SJSA1 (cell line): Measurements from ENCODE around the gene OR10A3. TPM values are rescaled to one million over a fixed set of nuclear protein-coding genes. Genes with fewer than 3 reads are reported as not detected.

Experiments used
- DNase-seq, 2 experiments: peaks; one replicate each; pipeline ENCODE4 v3.0.0-alpha.2; 2015 to 2020; ENCODE audit warnings: low spot score in 2 of 2, low read depth in 1 of 2
- H3K27ac ChIP-seq: fragments of 250-450 bp; sonication (Bioruptor Pico); 2 replicates; pipeline ENCODE4 v1.5.1; 2020; ENCODE audit warnings: mild to moderate bottlenecking, moderate library complexity
- H3K27me3 ChIP-seq: fragments of 250-450 bp; sonication (Bioruptor Pico); replicated peaks from 2 replicates; pipeline ENCODE4 v1.5.1; 2020; ENCODE audit warnings: mild to moderate bottlenecking, moderate library complexity
- H3K36me3 ChIP-seq: fragments of 250-450 bp; sonication (Bioruptor Pico); 2 replicates; pipeline ENCODE4 v1.5.1; 2020; ENCODE audit warnings: mild to moderate bottlenecking
- H3K4me1 ChIP-seq: fragments of 250-450 bp; sonication (Bioruptor Pico); replicated peaks from 2 replicates; pipeline ENCODE4 v1.6.1; 2021; ENCODE audit warnings: mild to moderate bottlenecking
- H3K4me3 ChIP-seq: fragments of 250-450 bp; sonication (Bioruptor Pico); 2 replicates; pipeline ENCODE4 v1.5.1; 2020; ENCODE audit warnings: mild to moderate bottlenecking
- H3K9me3 ChIP-seq: fragments of 250-450 bp; sonication (Bioruptor Pico); replicated peaks from 2 replicates; pipeline ENCODE4 v1.5.1; 2020; ENCODE audit warnings: mild to moderate bottlenecking
- total RNA-seq: library from RNA; depleted of rRNA; stranded (reverse); fragments of >200 nt; shearing (Covaris generic); gene quantifications from 2 replicates; pipeline ENCODE4 v1.2.3, GENCODE V29; 2014; rRNA removed

OR10A3 gene
- total RNA-seq, 1 experiment from 2014 or later: not detected

DNA sequence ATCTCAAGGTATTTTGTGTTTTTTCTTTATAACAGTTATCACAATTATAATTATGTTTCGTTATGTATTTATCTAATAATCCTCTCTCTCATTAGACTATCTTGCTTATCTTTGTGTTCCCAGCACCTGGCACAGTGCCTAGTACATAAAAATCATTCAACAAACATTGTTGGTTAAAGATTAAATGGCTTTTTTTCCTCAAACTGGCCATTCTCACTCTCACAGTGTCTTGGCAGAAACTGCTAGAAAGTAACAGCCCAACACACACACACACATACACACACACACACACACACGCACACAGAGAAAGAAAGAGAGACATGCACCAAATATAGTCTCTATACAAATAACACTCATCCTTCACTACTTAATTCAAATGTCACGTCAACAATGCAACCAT lies 47.3 kb downstream of the OR10A3 start:
- DNase-seq: no peak
- Histone ChIP-seq H3K4me3 (no peak overlapping the region), H3K36me3 (no peaks in the 10 kb centered on the region), H3K9me3 (no peaks in the 10 kb centered on the region), H3K27me3 (no peaks in the 10 kb centered on the region), H3K27ac (no peak overlapping the region), H3K4me1 (peaks cover 24% of the 10 kb centered on the region)

DNA sequence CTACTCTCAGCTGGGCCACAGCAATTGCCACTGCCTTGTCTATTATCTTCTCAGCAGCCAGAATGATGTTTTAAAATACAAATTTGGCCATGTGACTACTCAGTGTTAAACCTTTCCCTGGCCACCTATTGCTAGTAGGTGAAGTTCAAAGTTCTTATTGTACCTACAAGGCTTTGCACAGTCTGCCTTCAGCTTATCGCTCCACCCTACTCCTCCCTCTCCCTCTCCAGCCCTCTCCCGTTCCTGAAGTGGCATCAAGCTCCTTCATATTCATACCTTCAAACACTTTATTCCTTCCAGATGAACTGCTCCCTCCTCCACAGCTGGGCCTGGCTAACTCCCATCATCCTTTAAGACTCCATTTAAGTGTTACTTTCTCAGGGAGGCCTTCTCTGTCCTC lies 47.7 kb downstream of the OR10A3 start:
- Histone ChIP-seq H3K36me3 (no peaks in the 10 kb centered on the region), H3K9me3 (no peaks in the 10 kb centered on the region), H3K27ac (no peak overlapping the region), H3K27me3 (no peaks in the 10 kb centered on the region), H3K4me3 (no peak overlapping the region), H3K4me1 (peaks cover 24% of the 10 kb centered on the region)
- no peak for DNase-seq

DNA sequence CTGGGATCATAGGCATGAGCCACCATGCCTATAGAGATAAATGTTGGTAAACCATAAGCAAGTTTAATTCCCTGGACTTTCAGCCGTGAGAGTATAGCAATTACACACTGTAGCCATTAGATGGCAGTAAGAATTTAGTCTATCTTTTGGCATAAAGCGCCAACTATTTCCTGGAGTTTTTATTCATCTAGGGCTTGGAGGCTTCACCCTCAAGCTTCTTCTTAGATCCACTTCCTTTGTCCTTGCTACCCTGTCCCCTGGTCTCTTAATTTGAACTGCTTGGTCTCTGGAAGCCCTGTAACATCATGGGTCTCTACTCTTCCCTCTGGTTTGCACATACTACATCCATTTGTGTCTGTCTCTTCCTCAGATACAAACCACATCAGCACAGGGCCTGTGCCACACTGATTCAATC lies 48.7 kb downstream of the OR10A3 start:
- DNase-seq: peak in 1 of 2 experiments; percentile 58
- Histone ChIP-seq H3K27me3 (no peaks in the 10 kb centered on the region), H3K4me1 (peaks cover 24% of the 10 kb centered on the region), H3K4me3 (no peak overlapping the region), H3K27ac (peak overlapping the region; percentile 81), H3K36me3 (no peaks in the 10 kb centered on the region), H3K9me3 (no peaks in the 10 kb centered on the region)

DNA sequence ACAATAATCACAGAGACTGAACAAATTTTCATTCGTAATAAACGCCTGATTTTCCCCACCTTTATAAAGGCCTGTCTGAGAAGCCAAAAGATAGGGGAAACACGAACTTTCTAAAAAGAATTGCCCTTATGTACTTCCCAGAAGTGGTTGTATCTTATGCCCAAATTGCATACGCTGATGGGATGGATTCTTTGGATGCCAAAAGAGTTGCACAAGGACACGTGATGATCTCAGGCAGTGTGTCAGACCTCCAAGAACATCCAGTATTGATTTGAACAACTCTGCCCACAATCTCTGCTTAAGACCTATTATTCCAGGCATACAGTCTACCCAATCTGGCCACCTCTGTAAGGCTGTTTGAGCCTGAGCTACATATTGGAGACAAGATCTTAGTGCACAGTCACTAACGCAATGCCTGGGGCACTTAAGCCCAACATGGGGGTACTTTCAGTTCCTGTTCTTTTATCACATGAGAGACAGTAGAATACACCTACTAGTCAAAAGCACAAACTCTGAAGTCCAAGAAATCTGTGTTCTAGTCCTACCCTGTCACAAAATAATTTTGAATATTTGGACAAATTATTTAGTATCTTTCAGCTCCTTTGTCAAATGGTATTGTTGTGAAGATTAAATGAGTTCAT lies 49.3 kb downstream of the OR10A3 start:
- no peaks in the 10 kb centered on the region for H3K27me3 ChIP-seq
- H3K4me3 ChIP-seq: no peak overlapping the region
- peak; percentile 44 to 48 for DNase-seq
- peak overlapping the region; percentile 81 for H3K27ac ChIP-seq
- no peaks in the 10 kb centered on the region for H3K36me3 ChIP-seq
- H3K9me3 ChIP-seq: no peaks in the 10 kb centered on the region
- H3K4me1 ChIP-seq: peaks cover 24% of the 10 kb centered on the region

DNA sequence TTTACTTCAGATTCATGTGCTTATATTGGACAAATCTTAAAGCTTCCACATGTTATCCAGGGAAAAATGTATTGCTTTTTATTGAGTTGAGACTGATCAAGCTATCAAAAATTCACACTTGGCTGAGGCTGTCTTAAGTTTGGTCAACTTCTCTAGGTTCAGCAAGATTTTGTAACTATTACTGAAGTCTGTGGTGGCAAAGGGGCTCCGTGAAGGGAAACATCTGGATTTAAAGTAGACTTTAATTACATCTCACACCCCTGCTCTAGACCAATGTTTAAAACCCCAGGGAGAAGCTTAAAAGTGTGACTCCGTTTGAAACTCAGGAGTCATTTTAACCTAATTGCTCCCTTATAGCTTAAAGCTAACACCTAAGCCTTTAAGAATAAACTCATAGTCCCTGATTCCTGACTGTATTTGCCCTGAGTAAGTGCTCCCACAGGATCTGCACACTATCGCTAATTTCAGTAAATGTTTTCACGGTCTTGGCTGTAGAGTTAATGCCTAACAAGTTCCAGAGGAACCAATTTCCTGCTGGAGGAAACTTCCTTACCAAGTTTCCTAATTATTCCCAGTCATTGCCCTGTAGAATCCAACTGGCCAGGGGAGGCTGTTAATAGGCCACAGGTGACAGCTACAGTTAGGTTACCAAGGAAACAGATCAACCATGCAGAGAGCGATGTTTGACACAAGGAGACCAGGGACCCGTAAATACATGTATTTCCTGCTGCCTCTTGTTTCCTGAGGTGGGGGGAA lies 50.9 kb downstream of the OR10A3 start:
- 0 out of 2 replicates have a peak overlapping the region, but pooled peaks have one; percentile 9 for H3K27ac ChIP-seq

DNA sequence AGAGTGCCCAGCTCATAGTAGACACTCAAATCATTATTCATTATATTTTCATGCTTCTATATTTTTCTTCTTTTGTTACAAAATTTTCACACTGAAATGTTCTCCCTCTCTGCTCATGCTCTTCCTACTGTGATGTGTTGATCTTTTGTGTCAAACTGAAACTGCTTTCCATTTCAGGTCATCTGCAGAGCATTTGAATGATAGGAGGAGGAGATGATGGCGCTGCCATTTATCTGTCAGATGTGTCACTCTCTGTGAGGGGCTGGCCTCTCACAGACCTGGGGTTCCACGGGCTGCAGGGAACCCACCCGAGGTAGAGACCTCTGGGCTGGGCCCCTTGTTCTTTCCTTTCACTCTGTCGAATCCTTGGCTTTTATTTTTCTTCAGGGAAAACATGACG lies 51.5 kb downstream of the OR10A3 start:
- H3K27ac ChIP-seq: 0 out of 2 replicates have a peak overlapping the region, but pooled peaks have one; percentile 9
- H3K4me3 ChIP-seq: no peak overlapping the region

More for the DNA sequence above, 50.9 kb downstream of the OR10A3 start:
- Histone ChIP-seq H3K36me3 (no peaks in the 10 kb centered on the region), H3K4me3 (no peak overlapping the region), H3K4me1 (peaks cover 24% of the 10 kb centered on the region), H3K27me3 (no peaks in the 10 kb centered on the region), H3K9me3 (no peaks in the 10 kb centered on the region)
- no peak for DNase-seq

More for the DNA sequence above, 51.5 kb downstream of the OR10A3 start:
- Histone ChIP-seq H3K36me3 (no peaks in the 10 kb centered on the region), H3K4me1 (peaks cover 24% of the 10 kb centered on the region), H3K9me3 (no peaks in the 10 kb centered on the region), H3K27me3 (no peaks in the 10 kb centered on the region)
- DNase-seq: no peak

Other genes starting within 250 kb of the OR10A3 start
- gene OVCH2, start 235.2 kb downstream of the OR10A3 start, total RNA-seq: 0.47 and 0.63 TPM in 2 replicates
- gene OR5P2, start 144.8 kb downstream of the OR10A3 start, total RNA-seq: 0.16 and 0.37 TPM in 2 replicates
- 0.61 TPM in 1 of 2 replicates, not detected in the other for gene OR5P3, start 110.9 kb downstream of the OR10A3 start, total RNA-seq
- not detected in 2 replicates for gene OR10A6, start 10.4 kb downstream of the OR10A3 start, total RNA-seq
- not detected in 2 replicates for gene NLRP10, start 23.7 kb upstream of the OR10A3 start, total RNA-seq
- gene EIF3F, start 45.6 kb upstream of the OR10A3 start, total RNA-seq: 131 and 201 TPM in 2 replicates
- gene TUB, start 139.5 kb upstream of the OR10A3 start, total RNA-seq: 2.3 and 3.0 TPM in 2 replicates
- gene RIC3, start 227.3 kb upstream of the OR10A3 start, total RNA-seq: not detected in 2 replicates